HG03457 (cell line): ENCODE data around the gene LBR.

ENCODE experiments used
- ATAC-seq: cut with Tn5 transposase; IDR thresholded peaks from one replicate; pipeline ENCODE4 v1.9.1; 2021; ENCODE audit warnings: moderate number of reproducible peaks; ENCODE audit not compliant: unreplicated experiment

Gene LBR

DNA sequence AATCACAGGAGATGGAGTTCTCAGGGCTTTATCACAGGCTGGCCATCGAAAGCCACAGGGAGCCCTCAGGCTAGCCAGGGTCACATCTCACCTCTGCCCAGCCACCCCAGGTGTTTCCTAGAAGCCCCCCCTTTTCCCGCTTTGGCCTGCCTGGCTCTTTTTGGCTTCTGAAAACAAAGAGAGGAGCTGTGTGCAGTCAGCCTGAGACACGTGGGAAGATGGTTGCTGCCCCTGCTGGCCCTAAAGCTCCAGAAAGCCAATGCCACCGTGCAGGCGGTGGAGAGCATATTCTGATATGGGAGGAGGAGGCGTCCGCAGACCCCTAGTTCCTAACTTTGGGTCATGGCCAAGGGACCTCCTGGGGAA, 18.7 kb upstream of the LBR start:
- no peak for ATAC-seq

DNA sequence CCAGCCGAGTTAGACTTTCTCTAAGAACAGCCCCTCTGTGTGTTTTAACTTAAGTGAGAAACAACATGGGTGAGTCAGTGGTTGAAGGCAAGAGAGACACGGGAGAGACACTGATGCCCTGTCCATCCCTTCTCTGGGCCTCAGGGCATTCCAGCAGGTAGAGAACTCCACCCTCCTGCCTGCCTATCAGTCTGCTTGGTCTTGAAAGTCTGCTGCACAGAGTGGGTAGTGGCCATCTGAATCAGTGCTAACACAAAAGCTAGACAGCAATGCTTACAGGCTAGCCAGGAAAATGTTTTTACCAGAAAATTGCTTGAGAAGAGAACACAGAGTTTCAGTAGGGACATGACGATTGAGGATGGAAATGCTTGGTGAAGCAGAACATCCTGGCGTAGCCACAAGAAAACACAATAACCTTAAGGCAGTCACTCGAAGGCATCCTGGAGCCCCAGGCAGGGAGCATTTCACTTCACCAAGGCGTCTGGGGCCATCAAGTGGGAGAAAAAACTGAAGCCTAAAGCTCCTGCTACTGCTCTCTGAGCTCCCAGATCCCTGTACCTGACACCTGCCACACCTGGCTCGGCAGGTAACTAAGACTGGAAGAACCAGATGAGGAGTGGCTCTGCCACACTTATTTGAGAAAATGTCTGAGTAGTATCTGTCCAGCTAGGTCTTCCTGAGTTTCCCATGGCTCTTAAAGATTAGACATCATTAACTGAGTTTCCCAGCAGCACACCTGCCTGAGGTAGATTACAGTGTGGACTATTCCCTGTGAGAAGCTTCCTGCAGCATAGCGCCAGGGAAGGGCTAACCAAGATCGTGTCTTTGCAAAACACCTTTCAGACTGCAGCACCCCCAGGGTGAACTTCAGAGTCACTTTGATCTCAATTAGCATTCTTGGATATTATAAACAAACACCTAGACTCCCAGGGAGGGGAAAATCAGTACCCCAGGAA, 18.1 kb upstream of the LBR start:
- no peak for ATAC-seq

DNA sequence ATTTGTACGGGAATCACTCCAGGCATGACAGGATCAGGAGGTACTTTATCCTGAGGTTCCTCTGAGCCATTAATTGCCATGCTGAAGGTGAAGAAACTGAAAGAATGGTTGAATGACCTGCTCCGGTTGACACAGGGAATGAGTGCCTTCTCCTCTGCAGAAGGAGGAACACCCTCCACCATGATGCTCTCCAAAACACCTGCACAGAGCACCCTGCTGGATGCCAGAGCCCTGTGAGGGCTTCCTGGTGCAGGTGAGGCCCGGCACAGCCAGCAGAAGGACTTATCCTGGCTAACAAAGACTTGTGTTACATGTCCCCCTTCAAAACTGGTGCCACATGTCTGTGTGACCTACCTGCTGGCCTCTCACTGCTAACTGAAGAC, 14.3 kb upstream of the LBR start:
- no peak for ATAC-seq

DNA sequence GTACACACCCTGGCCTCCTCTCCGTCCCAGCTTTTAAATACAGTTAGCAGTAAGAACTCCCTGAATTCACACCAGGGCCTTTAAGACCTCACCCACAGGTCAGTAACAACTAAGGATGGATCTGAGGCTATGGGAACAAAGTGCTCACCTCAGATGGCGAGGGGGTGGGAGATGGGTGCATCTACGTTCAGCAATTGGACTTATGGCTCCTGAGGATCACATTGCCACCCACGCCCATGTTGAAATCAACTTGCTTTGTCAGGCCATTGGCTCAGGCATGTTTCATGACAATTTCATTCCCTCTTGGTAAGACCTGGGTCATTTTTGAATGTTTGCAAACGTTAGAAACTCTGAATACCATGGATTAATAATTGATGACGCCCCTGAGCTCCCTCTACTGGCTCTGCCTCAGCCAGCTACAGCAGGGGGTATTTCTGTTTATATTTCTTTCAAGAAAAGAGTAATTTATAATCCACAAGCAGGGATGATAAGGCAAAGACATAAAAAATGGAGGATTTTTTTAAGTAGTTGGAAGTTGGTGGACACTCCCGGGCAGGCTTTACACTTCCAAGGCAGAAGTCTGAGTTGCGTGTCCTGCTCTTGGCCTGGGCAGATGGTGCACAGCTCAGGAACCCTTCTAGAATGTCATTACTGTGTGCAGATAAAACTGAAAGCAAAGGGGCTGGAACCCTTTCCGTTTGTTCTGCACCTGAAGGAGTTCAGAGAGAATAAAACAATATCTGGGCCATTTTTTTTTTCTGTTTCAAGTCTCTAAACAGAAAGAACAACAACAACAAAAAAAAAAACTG, 13.7 kb upstream of the LBR start:
- ATAC-seq: no peak

DNA sequence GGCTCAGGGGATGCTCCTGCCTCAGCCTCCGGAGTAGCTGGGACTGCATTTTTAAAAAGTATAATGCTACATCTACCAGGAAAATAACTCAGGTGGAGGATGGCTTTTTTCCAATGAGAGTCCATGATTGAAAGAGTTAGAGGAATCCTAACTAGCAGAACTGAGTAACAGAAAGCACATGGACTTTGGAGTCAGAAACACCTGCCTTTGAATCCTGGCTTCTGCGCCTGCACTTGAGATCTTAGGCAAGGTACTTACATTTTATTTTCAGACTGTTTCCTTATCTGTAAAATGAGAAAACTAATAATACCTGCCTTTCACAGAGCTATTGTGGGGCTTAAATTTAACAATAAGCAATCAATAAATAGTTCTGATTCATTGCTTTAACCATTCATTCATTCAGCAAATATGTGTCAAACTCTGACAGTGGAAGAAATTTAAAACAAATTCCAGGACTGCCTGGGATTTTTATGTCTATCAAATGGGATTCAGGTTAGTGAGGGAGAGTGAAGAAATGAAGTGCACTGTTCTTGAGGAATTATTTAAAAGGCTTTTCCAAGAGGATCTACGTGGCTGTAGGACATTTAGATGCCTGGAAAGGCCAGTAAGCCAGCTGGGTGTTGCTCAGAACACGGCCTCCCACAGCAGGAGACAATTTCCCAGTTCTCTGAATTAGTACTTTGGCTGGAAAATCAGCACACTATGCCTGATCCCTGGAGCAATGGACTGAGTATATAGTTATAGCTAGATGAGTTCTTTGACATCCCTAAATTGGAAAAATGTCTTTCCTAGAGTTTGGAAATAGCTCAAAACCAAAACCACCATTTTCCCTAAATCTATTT, 12.8 kb upstream of the LBR start:
- ATAC-seq: no peak

DNA sequence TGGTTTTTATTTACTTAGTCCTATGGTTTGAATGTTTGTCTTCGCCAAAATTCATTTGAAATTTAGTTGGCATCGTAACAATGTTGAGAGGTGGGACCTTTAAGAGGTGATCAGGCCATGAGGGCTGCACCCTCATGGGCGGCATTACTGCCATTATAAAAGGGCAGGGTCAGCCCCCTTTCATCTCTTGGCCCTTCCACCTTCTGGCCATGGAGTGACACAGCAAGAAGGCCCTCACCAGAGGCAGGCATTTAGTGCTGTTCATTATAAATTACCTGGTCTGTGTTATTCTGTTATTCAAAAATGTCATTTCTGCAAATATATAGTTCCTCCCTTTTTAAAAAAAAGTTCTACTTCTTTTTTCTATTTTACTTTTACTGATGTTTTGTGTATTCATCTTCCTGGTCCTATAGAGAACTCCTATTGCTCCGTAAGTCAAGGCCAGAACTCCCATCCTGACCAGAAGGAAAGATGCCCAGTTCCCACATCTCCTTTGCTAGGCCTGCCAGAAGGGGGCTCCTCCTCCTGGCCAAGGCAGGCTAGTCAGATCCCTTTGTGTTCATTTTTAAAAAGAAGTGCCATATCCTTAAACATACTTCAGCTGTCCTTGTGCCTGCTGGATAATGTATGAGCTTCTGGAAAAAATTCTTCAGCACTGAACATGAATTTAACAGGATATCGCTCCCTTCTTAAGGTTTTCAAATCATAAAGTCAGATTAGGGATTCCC, 10.0 kb upstream of the LBR start:
- ATAC-seq: no peak

DNA sequence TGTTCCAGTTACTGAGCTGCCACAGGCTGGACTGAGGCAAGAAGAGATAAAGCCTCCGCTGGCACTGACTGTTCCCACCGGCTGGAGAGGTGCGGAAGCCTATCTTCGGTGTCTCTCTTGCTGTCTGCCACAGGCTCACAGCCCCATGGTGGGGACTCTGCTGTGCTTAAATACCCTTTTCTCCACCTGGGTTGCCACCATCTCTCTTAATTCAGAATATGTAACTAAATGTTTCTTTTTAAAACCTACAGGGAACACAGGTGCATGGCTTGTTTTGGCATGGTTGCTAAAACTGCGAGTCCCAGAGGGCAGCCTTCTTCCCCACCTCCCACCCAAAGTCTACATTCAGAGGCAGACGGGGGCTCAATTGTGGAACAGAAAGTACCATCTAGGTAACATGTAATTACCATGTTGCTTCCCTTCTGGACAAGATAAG, 8.1 kb upstream of the LBR start:
- ATAC-seq: no peak

DNA sequence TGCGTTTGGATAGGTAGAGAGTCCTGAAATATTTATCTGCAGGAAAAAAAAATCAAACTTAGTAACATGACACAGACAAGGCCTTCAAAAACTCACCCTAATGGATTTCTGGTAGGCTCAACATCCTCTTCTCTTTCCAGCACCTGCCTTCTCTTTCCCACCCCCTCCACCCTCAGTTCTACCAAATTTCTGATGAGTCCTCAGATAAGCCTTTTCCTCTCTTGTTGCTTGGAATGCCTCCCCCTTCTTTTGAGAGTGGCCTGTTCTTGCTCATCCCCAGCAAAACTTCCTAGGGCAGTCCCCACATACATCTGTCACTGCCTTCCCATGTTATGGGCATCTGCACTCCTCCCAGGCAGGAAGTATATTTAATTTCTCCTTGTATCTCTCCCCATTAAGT, 7.6 kb upstream of the LBR start:
- ATAC-seq: no peak

DNA sequence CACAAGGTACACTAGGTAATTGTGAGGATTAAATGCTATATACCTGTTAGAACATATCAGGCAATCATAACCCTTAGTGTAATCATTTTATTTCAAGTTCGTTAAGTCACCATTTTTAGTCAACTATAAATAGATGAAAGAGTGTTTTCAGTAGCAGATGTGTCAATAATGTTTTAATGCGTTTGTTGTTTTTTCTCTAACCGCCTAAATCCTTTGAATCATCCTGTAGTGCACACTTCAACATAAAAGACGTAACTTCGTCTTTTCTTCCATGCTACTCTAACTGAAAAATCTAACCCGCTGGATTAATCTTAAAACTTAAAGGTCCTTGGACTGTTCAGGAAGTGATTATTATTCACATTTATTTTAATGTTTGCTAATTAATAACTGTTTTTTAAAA, 7.2 kb upstream of the LBR start:
- no peak for ATAC-seq

DNA sequence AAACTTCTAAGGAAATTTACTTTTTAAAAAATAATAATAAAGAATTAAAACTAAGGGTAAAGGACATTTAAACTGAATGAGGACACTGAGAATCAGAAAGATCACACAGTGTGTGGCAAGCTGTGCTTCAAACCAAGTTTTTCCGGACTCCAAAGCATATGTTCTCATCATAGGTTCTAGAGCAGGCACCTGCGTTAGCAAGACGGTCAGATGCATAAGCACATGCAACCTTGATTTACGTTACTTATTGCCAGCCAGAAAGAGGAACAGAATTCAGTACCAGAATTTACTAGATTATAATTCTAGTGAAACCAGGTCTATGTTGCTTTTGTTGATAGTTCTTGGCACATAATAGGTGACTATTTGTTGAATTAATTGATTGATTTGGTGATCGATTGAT, 6.2 kb upstream of the LBR start:
- no peak for ATAC-seq

DNA sequence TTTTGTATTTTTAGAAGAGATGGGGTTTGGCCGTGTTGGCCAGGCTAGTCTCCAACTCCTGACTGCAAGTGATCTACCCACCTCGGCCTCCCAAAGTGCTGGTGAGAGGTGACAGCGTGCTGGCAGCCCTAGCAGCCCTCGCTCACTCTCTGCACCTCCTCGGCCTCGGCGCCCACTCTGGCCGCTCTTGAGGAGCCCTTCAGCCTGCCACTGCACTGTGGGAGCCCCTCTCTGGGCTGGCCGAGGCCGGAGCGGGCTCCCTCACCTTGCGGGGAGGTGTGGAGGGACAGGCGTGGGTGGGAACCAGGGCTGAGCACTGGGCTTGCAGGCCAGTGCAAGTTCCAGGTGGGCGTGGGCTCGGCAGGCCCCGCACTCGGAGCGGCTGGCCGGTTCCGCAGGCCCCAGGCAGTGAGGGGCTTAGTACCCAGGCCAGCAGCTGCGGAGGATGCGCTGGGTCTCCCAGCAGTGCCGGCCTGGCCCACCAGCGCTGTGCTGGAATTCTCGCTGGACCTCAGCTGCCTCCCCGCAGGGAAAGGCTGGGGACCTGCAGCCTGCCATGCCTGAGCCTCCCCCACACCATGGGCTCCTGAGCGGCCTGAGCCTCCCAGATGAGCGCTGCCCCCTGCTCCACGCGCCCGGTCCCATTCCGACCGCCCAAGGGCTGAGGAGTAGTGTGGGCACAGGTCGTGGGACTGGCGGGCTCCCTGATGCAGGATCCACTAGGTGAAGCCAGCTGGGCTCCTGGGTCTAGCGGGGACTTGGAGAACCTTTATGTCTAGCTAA, 3.4 kb upstream of the LBR start:
- ATAC-seq: no peak

DNA sequence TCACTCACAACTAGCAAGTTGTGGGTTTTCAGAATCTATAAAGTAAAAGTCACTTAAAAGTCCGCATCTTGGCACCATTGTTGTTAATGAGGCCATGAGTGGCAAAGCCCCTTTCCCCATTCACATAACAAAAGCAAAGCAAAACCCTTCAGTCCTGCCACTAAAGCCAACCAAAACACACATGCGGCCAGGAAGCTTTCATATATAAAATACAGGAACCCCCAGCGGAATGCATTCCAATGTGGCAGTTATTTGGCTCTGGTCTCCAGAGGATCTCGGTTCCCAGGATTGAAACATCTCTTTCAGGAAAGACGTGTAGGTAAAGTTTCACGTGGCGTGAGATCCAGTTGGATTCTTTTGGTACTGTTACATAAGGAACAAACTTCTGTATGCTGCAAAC, 2.5 kb upstream of the LBR start:
- ATAC-seq: no peak

DNA sequence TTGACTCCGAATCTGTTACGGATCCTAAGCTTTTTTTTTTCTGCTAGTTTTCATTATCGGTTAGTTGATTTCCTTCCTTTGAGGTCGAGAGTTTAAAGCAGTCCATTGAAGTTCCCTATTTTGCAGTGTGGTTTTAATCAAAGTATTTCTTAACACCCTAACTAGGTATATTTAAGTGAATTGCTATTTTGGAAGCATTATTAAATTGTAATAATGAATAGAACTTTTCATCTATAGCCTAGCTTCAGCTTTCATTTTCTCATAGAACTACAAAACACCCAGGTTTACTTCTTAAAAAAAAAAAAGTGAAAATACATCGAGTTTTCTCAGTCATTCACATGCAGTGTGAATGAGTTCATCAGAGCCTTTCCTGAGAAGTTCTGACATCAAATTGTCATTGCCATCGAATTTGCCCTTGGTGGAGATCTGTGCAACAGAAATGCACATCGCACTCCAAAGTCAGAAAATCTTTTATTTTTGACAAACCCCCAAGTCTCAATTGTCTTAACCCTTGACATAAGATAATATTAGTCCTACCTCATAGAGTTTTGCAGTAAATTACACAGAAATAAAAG, 1.1 kb upstream of the LBR start:
- peak; percentile 6 for ATAC-seq

DNA sequence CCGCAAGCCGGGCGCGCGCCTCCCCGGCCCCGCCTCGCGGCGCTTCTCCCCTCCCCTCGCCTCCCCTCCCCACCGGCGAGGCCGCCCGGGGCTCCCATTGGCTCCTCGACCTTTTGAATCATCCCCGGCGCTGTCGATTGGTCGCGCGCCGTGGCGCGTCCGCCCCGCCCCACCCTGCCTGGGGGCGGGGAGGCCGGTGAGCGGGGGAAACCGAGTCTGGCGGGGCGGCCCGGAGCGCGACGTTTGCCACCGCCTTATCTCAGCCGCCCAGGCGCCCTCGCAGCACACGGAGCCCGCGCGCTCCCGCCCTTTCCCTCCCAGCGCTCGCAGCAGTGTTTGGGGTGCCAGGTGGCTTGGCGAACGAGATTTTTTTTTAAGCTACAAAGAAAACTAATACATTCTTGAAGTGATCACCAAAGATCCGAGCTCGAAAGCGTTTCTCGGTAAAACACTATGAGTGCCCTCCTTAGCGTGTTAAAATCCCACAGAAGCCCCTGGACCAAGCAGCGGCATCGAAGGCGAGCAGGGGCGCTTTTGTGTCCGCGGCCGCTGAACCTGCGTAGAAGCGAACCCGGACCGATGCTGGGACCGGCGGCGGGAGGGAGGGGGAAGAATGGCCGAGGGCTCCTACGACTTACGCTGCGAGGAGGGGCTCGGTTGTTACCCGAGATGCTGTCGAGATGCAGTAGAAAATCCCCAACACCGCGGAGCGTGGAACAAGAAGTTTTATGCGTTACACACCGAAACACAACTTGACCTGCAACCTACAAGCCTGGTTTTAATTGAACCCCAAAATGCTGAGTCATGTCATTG, 436 bp upstream of the LBR start:
- peak; percentile 90 for ATAC-seq

DNA sequence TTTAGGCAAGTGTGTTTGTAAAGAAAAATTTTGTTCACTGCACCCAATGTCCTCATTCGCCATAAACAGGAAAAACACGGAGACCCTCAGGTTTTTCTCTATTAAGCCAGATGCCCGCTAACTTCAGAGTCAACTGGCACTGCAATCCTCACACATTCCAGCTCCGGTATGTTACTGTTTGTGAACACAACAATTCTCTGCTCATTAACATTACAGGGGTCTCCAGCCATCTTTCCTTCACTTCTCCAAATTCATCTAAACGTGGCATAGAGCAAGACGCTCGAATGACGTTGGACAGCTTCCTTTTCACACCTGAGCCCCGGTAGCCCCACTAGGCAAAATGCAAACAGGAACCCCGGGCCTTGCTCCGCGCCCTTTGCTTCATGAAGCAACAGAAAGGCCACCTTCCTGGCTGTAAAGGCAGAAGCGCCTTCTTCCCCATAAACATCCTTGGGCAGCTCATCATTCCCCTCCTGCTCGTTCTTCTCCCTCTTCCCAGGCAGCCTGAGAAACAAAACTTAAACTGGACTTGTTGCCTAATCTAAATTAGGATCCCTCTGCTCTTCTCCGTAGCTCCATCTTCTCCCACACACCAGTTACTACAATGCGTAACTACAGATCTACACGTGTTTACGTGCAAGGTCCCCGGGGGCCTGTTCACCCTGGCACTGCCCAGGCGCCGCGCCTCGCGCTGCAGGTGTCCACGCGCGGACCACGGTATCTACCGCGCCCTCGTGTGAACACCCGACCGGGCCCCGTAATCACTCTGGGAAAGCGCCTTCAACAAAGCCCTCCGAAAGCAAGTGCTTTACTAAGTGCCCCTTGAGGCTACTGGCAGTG, 1.2 kb downstream of the LBR start:
- no peak for ATAC-seq

DNA sequence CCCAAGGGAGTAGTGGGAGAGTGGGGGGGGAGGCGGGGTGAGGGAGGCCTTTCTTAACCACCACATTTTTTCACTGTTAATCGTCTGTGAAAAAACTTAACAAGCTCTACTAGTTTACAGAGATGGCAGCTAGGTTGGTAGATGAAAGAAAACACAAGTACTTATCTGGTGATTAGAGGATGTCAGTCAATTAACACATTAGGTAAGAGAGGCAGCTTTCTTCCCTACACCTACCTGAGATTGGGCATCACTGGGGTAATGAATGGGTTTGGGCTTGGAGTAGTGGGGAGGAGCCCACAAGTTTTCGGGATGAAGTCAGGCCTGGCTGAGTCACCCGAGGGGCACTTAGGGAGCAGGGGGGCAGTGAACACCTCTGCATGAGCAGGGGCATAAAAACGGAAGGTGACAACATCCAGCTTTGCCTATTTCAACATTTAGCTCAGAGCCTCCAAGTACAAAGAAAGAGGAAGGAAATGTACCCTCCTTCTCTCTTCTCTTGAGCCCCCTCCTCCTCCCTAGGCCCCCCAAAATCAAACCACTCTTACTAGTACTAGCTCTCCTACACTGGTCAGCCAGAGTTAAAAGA, 2.5 kb downstream of the LBR start:
- no peak for ATAC-seq

DNA sequence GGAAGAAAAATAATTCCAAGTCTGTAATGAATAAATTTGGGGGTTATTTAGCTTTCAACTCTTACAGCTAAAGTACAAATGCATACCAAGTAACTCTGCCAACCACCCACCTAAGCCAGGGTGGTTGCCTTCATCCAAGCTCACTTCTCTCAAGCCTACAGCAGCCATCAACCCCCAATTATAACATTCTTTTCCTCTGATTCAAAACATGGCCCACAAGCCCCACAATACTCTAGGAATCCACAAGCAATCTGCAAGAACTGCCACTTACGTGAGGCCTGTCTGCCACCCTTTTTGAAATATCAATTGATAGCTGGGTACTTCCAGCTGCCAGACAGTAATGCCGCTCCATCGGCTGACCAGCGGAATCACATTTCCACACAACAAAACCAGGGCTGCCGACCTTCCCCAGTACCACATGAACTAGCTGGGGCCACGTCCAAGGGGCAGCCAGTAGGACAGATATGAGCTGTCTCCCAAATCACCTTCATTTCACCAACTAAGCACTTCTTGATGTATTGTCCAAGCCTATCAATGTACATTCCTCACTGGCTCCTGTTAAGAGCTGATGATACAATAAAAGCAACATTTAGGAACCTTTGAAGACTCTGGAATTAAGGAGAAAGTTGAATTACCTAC, 3.2 kb downstream of the LBR start:
- no peak for ATAC-seq
